CD4-positive, alpha-beta T cell (primary cell): Measurements from ENCODE around the gene PRSS12. TPM values are rescaled to one million over a fixed set of nuclear protein-coding genes. Genes with fewer than 3 reads are reported as not detected.
"Not testable (repeated sequence)": the region's sequence is repeated elsewhere in the genome, so short reads cannot be mapped to it uniquely, and the experiment has no call there.

ENCODE experiments used
- ATAC-seq: fragments of 200-7000 bp; cut with Tn5 transposase; one replicate; pipeline ENCODE4 v1.10.0; 2022; ENCODE audit warnings: mild to moderate bottlenecking; ENCODE audit not compliant: poor library complexity
- CTCF ChIA-PET: fragments of 350-600 bp; sonication (Branson Sonifier 250); formaldehyde crosslinking; loops from one replicate; lab custom pipeline; 2021; ENCODE audit warnings: antibody characterized with exemption, inconsistent platforms; lab: Charles Lee
- POLR2A ChIA-PET: fragments of 350-600 bp; sonication (Branson Sonifier 250); formaldehyde crosslinking; loops from one replicate; lab custom pipeline; 2021; ENCODE audit warnings: antibody characterized with exemption, inconsistent platforms; lab: Charles Lee
- DNase-seq, 14 experiments: peaks; one replicate each; pipeline ENCODE4 v3.0.0-alpha.2; 2013 to 2020; ENCODE audit warnings: mixed read lengths in 2 of 14
- H3K27ac ChIP-seq, 2 donors: one replicate each; pipeline versions ENCODE4 v1.5.1 to v1.7.0; 2013; ENCODE audit warnings: low read length in 2 of 2, low read depth in 1 of 2, mild to moderate bottlenecking in 1 of 2
- H3K27me3 ChIP-seq, 2 experiments: 1 replicate in 1 of 2; 2 replicates in 1 of 2; pipeline versions ENCODE4 v1.6.1 to v1.7.0; 2013; ENCODE audit warnings: low read length in 2 of 2, control low read depth in 1 of 2, mild to moderate bottlenecking in 1 of 2, moderate library complexity in 1 of 2; ENCODE audit not compliant: insufficient read depth in 2 of 2, control insufficient read depth in 1 of 2
- H3K36me3 ChIP-seq: one replicate; pipeline ENCODE4 v1.6.1; 2013; ENCODE audit warnings: low read length, control low read depth; ENCODE audit not compliant: insufficient read depth
- H3K4me1 ChIP-seq: one replicate; pipeline ENCODE4 v1.6.1; 2013; ENCODE audit warnings: low read length, control low read depth; ENCODE audit not compliant: insufficient read depth
- H3K4me3 ChIP-seq: one replicate; pipeline ENCODE4 v1.5.1; 2013; ENCODE audit warnings: mild to moderate bottlenecking, low read length, moderate library complexity
- H3K9me3 ChIP-seq, 2 experiments: 1 replicate in 1 of 2; 2 replicates in 1 of 2; pipeline versions ENCODE4 v1.6.1 to v1.7.0; 2013; ENCODE audit warnings: low read length in 2 of 2, mild to moderate bottlenecking in 2 of 2, control low read depth in 1 of 2, moderate library complexity in 1 of 2; ENCODE audit not compliant: control insufficient read depth in 1 of 2, insufficient read depth in 1 of 2
- H3K27ac Mint-ChIP-seq: one replicate; pipeline ENCODE4 v1.8.0; 2020; ENCODE audit warnings: mixed read lengths
- H3K27me3 Mint-ChIP-seq: one replicate; pipeline ENCODE4 v1.8.0; 2021; ENCODE audit warnings: mixed read lengths
- H3K36me3 Mint-ChIP-seq: one replicate; pipeline ENCODE4 v1.8.0; 2021; ENCODE audit warnings: low read depth, mixed read lengths
- H3K4me1 Mint-ChIP-seq: one replicate; pipeline ENCODE4 v1.8.0; 2021; ENCODE audit warnings: low read depth, mixed read lengths
- H3K4me3 Mint-ChIP-seq: one replicate; pipeline ENCODE4 v1.8.0; 2020; ENCODE audit warnings: mild to moderate bottlenecking, mixed read lengths
- H3K9me3 Mint-ChIP-seq: one replicate; pipeline ENCODE4 v1.8.0; 2020; ENCODE audit warnings: mixed read lengths
- CTCF ChIP-seq: fragments of 200-600 bp; IDR thresholded peaks from one replicate; pipeline ENCODE4 v1.8.0; 2022; ENCODE audit warnings: antibody characterized with exemption, mild to moderate bottlenecking
- intact Hi-C, 2 experiments: fragments of 100-400 bp; cut with DNase I in 1 of 2; cut with micrococcal nuclease in 1 of 2; formaldehyde crosslinking; loops; one replicate each; pipeline versions ENCODE4 v1.15.1 to v1.9.0; 2023 to 2025; cut with DNase I, micrococcal nuclease
- polyA plus RNA-seq, 2 donors: library from polyadenylated mRNA; unstranded; fragments of 120-200 nt; gene quantifications; one replicate each; pipeline ENCODE4 v1.2.1, GENCODE V29; 2013
- total RNA-seq, 174 experiments: library from RNA in 2 of 174; stranded (reverse) in 2 of 174; gene quantifications; one replicate each; pipeline ENCODE4 v1.2.3 and lab custom pipeline; 2021 to 2026

PRSS12 gene
- total RNA-seq (not detected), total RNA-seq (lab: John Stamatoyannopoulos, UW) (0 to 0.20 (median 0) reads per million in 172 experiments)
- 0.14 TPM for polyA plus RNA-seq (2013, experiment 1 of 2)
- polyA plus RNA-seq (2013, experiment 2 of 2) = 0.57 TPM

- Mint-ChIP-seq H3K36me3 (no peaks in the 10 kb centered on the region), H3K4me1 (peaks cover 16% of the 10 kb centered on the region), H3K27ac (no peak within 1 kb of the TSS), H3K9me3 (no peaks in the 10 kb centered on the region), H3K4me3 (peak within 1 kb of the TSS; percentile 83), H3K27me3 (peaks cover 86% of the 10 kb centered on the region)
- TF ChIP-seq CTCF = peak; percentile 60
- Histone ChIP-seq H3K9me3 (peaks cover 0 to 4% of the 10 kb centered on the region in 2 experiments), H3K36me3 (no peaks in the 10 kb centered on the region), H3K4me3 (peak within 1 kb of the TSS; percentile 23), H3K27me3 (peaks cover 34 to 85% of the 10 kb centered on the region in 2 experiments), H3K27ac (no peak within 1 kb of the TSS), H3K4me1 (peaks cover 18% of the 10 kb centered on the region)
- DNase-seq (peak in 13 of 14 experiments; percentile 13 to 73 (median 35)), ATAC-seq (peak; percentile 81)
- ChIA-PET CTCF (no interaction called here), POLR2A (no interaction called here)
- intact Hi-C loops = loop anchor here (2.0 kb wide), 1 partner anchor 72 kb away; no protein-coding TSS in a partner anchor
These were observed at the start of gene PRSS12 for GRCh38 chr4:118352843-118353533. TSS of gene PRSS12 (minus strand) at chr4:118353003. CDS start at chr4:118352720, 283 bp downstream.

GRCh38 chr4:118400356-118400755 lies 47.6 kb upstream of the PRSS12 start:
- Mint-ChIP-seq H3K27ac (no peak overlapping the region), H3K27me3 (peaks cover 22% of the 10 kb centered on the region), H3K4me3 (no peak overlapping the region), H3K4me1 (no peaks in the 10 kb centered on the region), H3K9me3 (no peaks in the 10 kb centered on the region), H3K36me3 (no peaks in the 10 kb centered on the region)
- ChIA-PET CTCF (no interaction called here), POLR2A (no interaction called here)
- TF ChIP-seq CTCF = no peak
- Histone ChIP-seq H3K9me3 (peaks cover 0 to 4% of the 10 kb centered on the region in 2 experiments), H3K36me3 (no peaks in the 10 kb centered on the region), H3K4me3 (no peak overlapping the region), H3K27me3 (peaks cover 0 to 7% of the 10 kb centered on the region in 2 experiments), H3K27ac (no peak overlapping the region), H3K4me1 (no peaks in the 10 kb centered on the region)
- DNase-seq (no peak), ATAC-seq (no peak)
- intact Hi-C loops = no loop called here

GRCh38 chr4:118399883-118400282 lies 47.1 kb upstream of the PRSS12 start:
- H3K27me3 ChIP-seq, H3K36me3 Mint-ChIP-seq, ATAC-seq, intact Hi-C loops, H3K9me3 ChIP-seq, H3K4me3 Mint-ChIP-seq, CTCF ChIA-PET, H3K9me3 Mint-ChIP-seq, H3K36me3 ChIP-seq, H3K27ac ChIP-seq, POLR2A ChIA-PET, H3K4me1 ChIP-seq, H3K4me1 Mint-ChIP-seq, H3K27ac Mint-ChIP-seq, DNase-seq, H3K4me3 ChIP-seq: not testable (repeated sequence)
- H3K27me3 Mint-ChIP-seq = peaks cover 20% of the 10 kb centered on the region
